ENCODE data around the gene ROS1.
"Not testable (repeated sequence)": the region's sequence is repeated elsewhere in the genome, so short reads cannot be mapped to it uniquely, and the experiment has no call there.

ROS1 gene

GRCh38 chr6:117266257-117267053 lies 159.3 kb downstream of the ROS1 start:
- DNase-seq (ENCODE audit: low read depth), result no peak

GRCh38 chr6:117265410-117266256 lies 160.1 kb downstream of the ROS1 start, which contains the start of gene VGLL2:
VGLL2 (plus strand) TSS chr6:117265558; CDS start chr6:117265764, 206 bp downstream.
- no peak for DNase-seq (ENCODE audit: low read depth)

GRCh38 chr6:117264692-117265409 lies 160.9 kb downstream of the ROS1 start:
- DNase-seq (ENCODE audit: low read depth), result no peak

GRCh38 chr6:117264369-117264691 lies 161.4 kb downstream of the ROS1 start:
- DNase-seq (ENCODE audit: low read depth), result no peak

- no peak for DNase-seq (ENCODE audit: low read depth)
These were observed 162.3 kb downstream of the ROS1 start for GRCh38 chr6:117263353-117263927.

GRCh38 chr6:117262799-117263198 lies 162.9 kb downstream of the ROS1 start:
- no peak for DNase-seq (ENCODE audit: low read depth)

- no peak for DNase-seq (ENCODE audit: low read depth)
These were observed 172.0 kb downstream of the ROS1 start for GRCh38 chr6:117253785-117254184.

- DNase-seq (ENCODE audit: low read depth), result not testable (repeated sequence)
These were observed 180.8 kb downstream of the ROS1 start for GRCh38 chr6:117244979-117245378.

- not testable (repeated sequence) for DNase-seq (ENCODE audit: low read depth)
These were observed 181.2 kb downstream of the ROS1 start for GRCh38 chr6:117244571-117244970.

Measured in activated T-cell treated with anti-CD3 and anti-CD28 coated beads for 48 hours (primary cell).